Measurements from ENCODE around the gene DENND4B.

DNA sequence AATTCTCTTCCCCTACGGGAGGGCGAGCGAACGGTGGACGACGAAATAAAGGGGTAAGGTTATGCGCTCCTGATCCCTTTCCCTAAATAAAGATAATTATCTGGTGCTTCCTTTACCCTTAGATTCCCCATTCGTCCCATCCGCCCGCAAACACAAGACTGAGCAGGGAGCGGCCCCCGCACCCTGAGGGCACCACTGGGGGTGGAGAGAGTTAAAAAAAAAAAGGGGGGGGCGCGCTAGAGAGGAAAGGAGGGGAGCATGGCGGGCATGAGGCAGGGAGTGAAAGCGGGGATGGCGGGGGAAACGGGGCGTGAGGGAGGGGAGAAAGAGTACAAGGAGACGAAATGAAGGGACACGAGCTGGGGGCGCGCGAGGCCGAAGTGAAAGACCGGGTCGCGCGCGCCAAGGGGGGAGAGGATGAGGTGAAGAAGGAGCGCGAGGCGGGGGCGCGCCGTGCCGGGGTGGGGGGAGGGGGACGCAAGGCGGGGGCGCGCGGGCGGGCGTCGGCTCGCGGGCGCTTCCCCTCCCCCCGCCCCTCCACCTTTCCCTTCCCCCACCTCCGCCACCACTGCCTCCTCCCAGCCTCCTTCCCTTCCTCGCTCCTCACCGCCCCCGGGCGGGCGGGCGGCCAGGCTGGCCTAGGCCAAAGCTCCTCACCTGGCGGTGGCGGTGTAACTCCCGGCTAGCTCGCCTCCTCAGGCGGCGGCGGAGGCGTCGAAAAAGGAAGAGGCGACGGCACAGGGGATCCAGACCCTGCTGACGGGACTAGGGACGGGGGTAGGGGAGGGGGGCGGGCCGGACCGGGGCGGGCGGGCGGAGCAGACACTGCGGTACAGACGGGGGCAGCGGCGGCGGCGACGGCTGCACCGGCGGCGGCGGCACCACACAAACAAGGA, 24.2 kb downstream of the DENND4B start:
- TF ChIP-seq, protein P1, sequence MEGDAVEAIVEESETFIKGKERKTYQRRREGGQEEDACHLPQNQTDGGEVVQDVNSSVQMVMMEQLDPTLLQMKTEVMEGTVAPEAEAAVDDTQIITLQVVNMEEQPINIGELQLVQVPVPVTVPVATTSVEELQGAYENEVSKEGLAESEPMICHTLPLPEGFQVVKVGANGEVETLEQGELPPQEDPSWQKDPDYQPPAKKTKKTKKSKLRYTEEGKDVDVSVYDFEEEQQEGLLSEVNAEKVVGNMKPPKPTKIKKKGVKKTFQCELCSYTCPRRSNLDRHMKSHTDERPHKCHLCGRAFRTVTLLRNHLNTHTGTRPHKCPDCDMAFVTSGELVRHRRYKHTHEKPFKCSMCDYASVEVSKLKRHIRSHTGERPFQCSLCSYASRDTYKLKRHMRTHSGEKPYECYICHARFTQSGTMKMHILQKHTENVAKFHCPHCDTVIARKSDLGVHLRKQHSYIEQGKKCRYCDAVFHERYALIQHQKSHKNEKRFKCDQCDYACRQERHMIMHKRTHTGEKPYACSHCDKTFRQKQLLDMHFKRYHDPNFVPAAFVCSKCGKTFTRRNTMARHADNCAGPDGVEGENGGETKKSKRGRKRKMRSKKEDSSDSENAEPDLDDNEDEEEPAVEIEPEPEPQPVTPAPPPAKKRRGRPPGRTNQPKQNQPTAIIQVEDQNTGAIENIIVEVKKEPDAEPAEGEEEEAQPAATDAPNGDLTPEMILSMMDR (conservative IDR thresholded peaks at IDR 0.05; ENCODE audit: low read depth, low read length), result 0 out of 2 replicates have a peak, but pooled peaks have one; percentile 24
- TF ChIP-seq EZH2 (IDR thresholded peaks at IDR 0.05; ENCODE audit: borderline replicate concordance, low read depth, low read length, poor library complexity, severe bottlenecking), result no peak

All from A673 (cell line).